Measurements from ENCODE around the gene ALOX5AP. TPM values are rescaled to one million over a fixed set of nuclear protein-coding genes. Genes with fewer than 3 reads are reported as not detected.
"Not testable (repeated sequence)": the region's sequence is repeated elsewhere in the genome, so short reads cannot be mapped to it uniquely, and the experiment has no call there.

The ALOX5AP gene
- total RNA-seq, 2 experiments from 2014 or later: 40.5 to 42.2 TPM

GRCh38 chr13:30744056-30744680, 8.8 kb downstream of the ALOX5AP start:
- H3K27me3 Mint-ChIP-seq: peaks cover 2% of the 10 kb centered on the region
- DNase-seq (peak; percentile 94), ATAC-seq (peak; percentile 86)
- ChIA-PET POLR2A (interaction anchor here (0.6 to 1.6 kb wide), 6 partner anchors 8 to 605 kb away, joined by 3 to 8 read pairs (median 4); partner anchors contain the start of genes HMGB1 and USPL1), CTCF (interaction anchor here (0.5 kb wide), 1 partner anchor 26 kb away, joined by 3 read pairs; no protein-coding TSS in a partner anchor)
- no peaks in the 10 kb centered on the region for H3K9me3 Mint-ChIP-seq
- peaks cover 30% of the 10 kb centered on the region for H3K36me3 Mint-ChIP-seq (ENCODE audit: low read depth)
- H3K4me1 Mint-ChIP-seq (ENCODE audit: low read depth): peaks cover 55% of the 10 kb centered on the region
- H3K27ac Mint-ChIP-seq: peak overlapping the region; percentile 71
- no peak for TF ChIP-seq CTCF (IDR thresholded peaks at IDR 0.05)
- intact Hi-C loops (cut with micrococcal nuclease): loop anchor here (5.0 to 10.0 kb wide), 3 partner anchors 43 to 129 kb away; partner anchors contain the start of gene USPL1
- H3K4me3 Mint-ChIP-seq: peak overlapping the region; percentile 24

GRCh38 chr13:30744681-30745077, 9.3 kb downstream of the ALOX5AP start:
- ATAC-seq: no peak
- intact Hi-C loops (cut with micrococcal nuclease): loop anchor here (5.0 to 10.0 kb wide), 3 partner anchors 43 to 130 kb away; partner anchors contain the start of gene USPL1
- Mint-ChIP-seq H3K4me1 (ENCODE audit: low read depth) (peaks cover 49% of the 10 kb centered on the region), H3K27ac (peak overlapping the region; percentile 71), H3K27me3 (peaks cover 2% of the 10 kb centered on the region), H3K36me3 (ENCODE audit: low read depth) (peaks cover 32% of the 10 kb centered on the region), H3K4me3 (peak overlapping the region; percentile 24), H3K9me3 (no peaks in the 10 kb centered on the region)
- no peak for DNase-seq
- ChIA-PET POLR2A (interaction anchor here (0.6 to 1.6 kb wide), 2 partner anchors 127 to 604 kb away, joined by 4 to 8 read pairs; partner anchors contain the start of gene USPL1), CTCF (no interaction called here)
- TF ChIP-seq CTCF (IDR thresholded peaks at IDR 0.05): no peak

GRCh38 chr13:30745906-30746686, 10.8 kb downstream of the ALOX5AP start:
- CTCF ChIA-PET: interaction anchor here (0.8 to 1.5 kb wide), 2 partner anchors 33 to 119 kb away, joined by 3 read pairs; no protein-coding TSS in a partner anchor
- no peaks in the 10 kb centered on the region for H3K9me3 Mint-ChIP-seq
- no peak for TF ChIP-seq CTCF (IDR thresholded peaks at IDR 0.05)
- H3K36me3 Mint-ChIP-seq (ENCODE audit: low read depth): peaks cover 41% of the 10 kb centered on the region
- no peak overlapping the region for H3K27ac Mint-ChIP-seq
- POLR2A ChIA-PET: interaction anchor here (1.0 kb wide), 1 partner anchor 9 kb away, joined by 3 read pairs; no protein-coding TSS in a partner anchor
- H3K4me1 Mint-ChIP-seq (ENCODE audit: low read depth): peaks cover 46% of the 10 kb centered on the region
- ATAC-seq (no peak), DNase-seq (no peak)
- intact Hi-C loops (cut with micrococcal nuclease): loop anchor here (10.0 kb wide), 1 partner anchor 131 kb away; the partner anchor contains the start of gene USPL1
- H3K4me3 Mint-ChIP-seq: no peak overlapping the region
- peaks cover 2% of the 10 kb centered on the region for H3K27me3 Mint-ChIP-seq

- H3K4me3 Mint-ChIP-seq: no peak overlapping the region
- ChIA-PET CTCF (interaction anchor here (0.8 to 1.5 kb wide), 2 partner anchors 32 to 119 kb away, joined by 3 read pairs; no protein-coding TSS in a partner anchor), POLR2A (interaction anchor here (1.0 to 1.3 kb wide), 2 partner anchors 10 to 28 kb away, joined by 3 to 4 read pairs; no protein-coding TSS in a partner anchor)
- no peak for DNase-seq
- H3K36me3 Mint-ChIP-seq (ENCODE audit: low read depth): peaks cover 48% of the 10 kb centered on the region
- TF ChIP-seq CTCF (IDR thresholded peaks at IDR 0.05): no peak
- H3K27ac Mint-ChIP-seq: no peak overlapping the region
- peaks cover 53% of the 10 kb centered on the region for H3K4me1 Mint-ChIP-seq (ENCODE audit: low read depth)
- H3K9me3 Mint-ChIP-seq: no peaks in the 10 kb centered on the region
- no peak for ATAC-seq
- H3K27me3 Mint-ChIP-seq: peaks cover 2% of the 10 kb centered on the region
- intact Hi-C loops (cut with micrococcal nuclease): loop anchor here (10.0 kb wide), 1 partner anchor 132 kb away; the partner anchor contains the start of gene USPL1
Measured at GRCh38 chr13:30746791-30747190, 11.4 kb downstream of the ALOX5AP start.

- peaks cover 53% of the 10 kb centered on the region for H3K36me3 Mint-ChIP-seq (ENCODE audit: low read depth)
- ATAC-seq, H3K27me3 Mint-ChIP-seq, H3K27ac Mint-ChIP-seq, H3K9me3 Mint-ChIP-seq, DNase-seq, H3K4me3 Mint-ChIP-seq: not testable (repeated sequence)
- peaks cover 59% of the 10 kb centered on the region for H3K4me1 Mint-ChIP-seq (ENCODE audit: low read depth)
- POLR2A ChIA-PET: interaction anchor here (1.0 to 1.3 kb wide), 2 partner anchors 8 to 27 kb away, joined by 3 to 4 read pairs; no protein-coding TSS in a partner anchor
- CTCF ChIA-PET: interaction anchor here (1.5 kb wide), 1 partner anchor 31 kb away, joined by 3 read pairs; no protein-coding TSS in a partner anchor
- intact Hi-C loops (cut with micrococcal nuclease): loop anchor here (10.0 kb wide), 1 partner anchor 133 kb away; the partner anchor contains the start of gene USPL1
Measured at GRCh38 chr13:30747845-30748244, 12.5 kb downstream of the ALOX5AP start.

Measured in activated CD8-positive, alpha-beta T cell treated with anti-CD3 and anti-CD28 coated beads for 36 hours (primary cell).